ENCODE results near the gene SPINT3. TPM values are rescaled to one million over a fixed set of nuclear protein-coding genes. Genes with fewer than 3 reads are reported as not detected.
"Not testable (repeated sequence)": the region's sequence is repeated elsewhere in the genome, so short reads cannot be mapped to it uniquely, and the experiment has no call there.

Gene SPINT3
- total and polyA plus RNA-seq, 2 experiments from 2014 or later: not detected

DNA sequence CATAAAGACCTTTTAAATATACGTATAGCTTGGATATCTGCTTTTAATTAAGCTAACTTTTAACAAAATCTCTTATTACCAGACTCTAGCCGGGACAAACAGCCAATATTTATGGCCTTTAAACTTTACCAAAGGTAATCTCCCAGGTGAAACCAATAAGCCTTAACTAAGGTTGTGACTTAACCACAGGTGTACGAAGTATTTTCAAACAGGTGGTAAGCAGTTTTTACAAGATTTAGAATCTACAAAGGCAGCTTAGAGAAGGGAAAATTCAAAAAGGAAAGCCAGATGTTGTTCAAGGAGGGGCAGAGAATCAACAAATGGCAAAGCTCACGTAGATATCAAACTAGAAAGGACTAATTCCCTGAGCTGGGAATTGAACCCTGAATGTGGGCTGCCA, 30.0 kb downstream of the SPINT3 start:
- Histone ChIP-seq H3K4me1 (ENCODE audit: insufficient read depth) (0 out of 2 replicates have a peak, but pooled peaks cover 2% of the 10 kb centered on the region), H3K36me3 (ENCODE audit: low read depth) (no peaks in the 10 kb centered on the region), H2AFZ (no peak overlapping the region), H3K4me3 (no peak overlapping the region), H3K9me3 (ENCODE audit: low read depth) (no peaks in the 10 kb centered on the region), H3K27ac (no peak overlapping the region), H3F3A (ENCODE audit: insufficient read depth) (no peaks in the 10 kb centered on the region), H3K4me2 (ENCODE audit: unreplicated experiment) (no peak overlapping the region), H3K9me2 (ENCODE audit: insufficient read depth) (no peaks in the 10 kb centered on the region), H3K79me2 (ENCODE audit: insufficient read depth) (no peaks in the 10 kb centered on the region), H4K20me1 (ENCODE audit: insufficient read depth) (no peaks in the 10 kb centered on the region), H3K9ac (no peak overlapping the region), H3K27me3 (replicated peaks; ENCODE audit: insufficient read depth) (peaks cover 45% of the 10 kb centered on the region)
- TF ChIP-seq EZH2 (IDR thresholded peaks at IDR 0.05; ENCODE audit: insufficient read depth, poor library complexity, severe bottlenecking): no peak
- TF ChIP-seq EZH2phosphoT487 (IDR thresholded peaks at IDR 0.05; ENCODE audit: insufficient read depth, low read depth): no peak
- no peak for DNase-seq
- 22 to 26% methylated on average over 4 of the region's 4 CpGs for WGBS, 2 experiments (ENCODE audit: low coverage in 1 of 2, low lambda C conversion rate in 2 of 2, missing lambda C conversion rate in 2 of 2)
- in situ Hi-C loops (cut with MboI): loop anchor here (25.0 kb wide), 1 partner anchor 348 kb away; no protein-coding TSS in a partner anchor

DNA sequence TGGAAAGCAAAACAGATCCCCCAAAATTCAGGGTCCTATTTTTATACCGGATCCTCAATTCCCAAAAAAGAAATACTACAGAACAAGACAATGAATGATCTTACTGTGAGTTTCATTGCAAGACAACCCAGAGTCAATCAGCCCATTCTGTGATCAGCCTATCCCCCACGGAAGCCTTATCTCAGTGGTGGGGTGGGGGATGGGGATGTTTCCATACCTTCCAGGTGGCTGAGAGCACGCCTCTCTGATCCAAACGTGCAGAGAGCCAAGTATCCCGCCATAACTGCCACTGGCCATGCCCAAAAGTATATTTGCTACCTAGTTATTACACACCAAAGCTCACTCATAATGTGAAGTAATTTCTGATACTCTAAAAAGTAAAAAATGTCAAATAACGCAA, 30.7 kb downstream of the SPINT3 start:
- no peak overlapping the region for H3K4me3 ChIP-seq
- H3K9me2 ChIP-seq (ENCODE audit: insufficient read depth): no peaks in the 10 kb centered on the region
- H3K4me2 ChIP-seq (ENCODE audit: unreplicated experiment): no peak overlapping the region
- H4K20me1 ChIP-seq (ENCODE audit: insufficient read depth): no peaks in the 10 kb centered on the region
- in situ Hi-C loops (cut with MboI): loop anchor here (25.0 kb wide), 1 partner anchor 347 kb away; no protein-coding TSS in a partner anchor
- no peaks in the 10 kb centered on the region for H3K36me3 ChIP-seq (ENCODE audit: low read depth)
- no peaks in the 10 kb centered on the region for H3K79me2 ChIP-seq (ENCODE audit: insufficient read depth)
- H3K9ac ChIP-seq: no peak overlapping the region
- H3K27ac ChIP-seq: no peak overlapping the region
- 25 to 27% methylated on average over 6 of the region's 6 CpGs for WGBS, 2 experiments (ENCODE audit: low coverage in 1 of 2, low lambda C conversion rate in 2 of 2, missing lambda C conversion rate in 2 of 2)
- no peak for DNase-seq
- no peaks in the 10 kb centered on the region for H3F3A ChIP-seq (ENCODE audit: insufficient read depth)
- 0 out of 2 replicates have a peak, but pooled peaks cover 2% of the 10 kb centered on the region for H3K4me1 ChIP-seq (ENCODE audit: insufficient read depth)
- H3K27me3 ChIP-seq (replicated peaks; ENCODE audit: insufficient read depth): peaks cover 45% of the 10 kb centered on the region
- H3K9me3 ChIP-seq (ENCODE audit: low read depth): no peaks in the 10 kb centered on the region
- TF ChIP-seq EZH2phosphoT487 (IDR thresholded peaks at IDR 0.05; ENCODE audit: insufficient read depth, low read depth) (no peak), EZH2 (IDR thresholded peaks at IDR 0.05; ENCODE audit: insufficient read depth, poor library complexity, severe bottlenecking) (no peak)
- H2AFZ ChIP-seq: no peak overlapping the region

DNA sequence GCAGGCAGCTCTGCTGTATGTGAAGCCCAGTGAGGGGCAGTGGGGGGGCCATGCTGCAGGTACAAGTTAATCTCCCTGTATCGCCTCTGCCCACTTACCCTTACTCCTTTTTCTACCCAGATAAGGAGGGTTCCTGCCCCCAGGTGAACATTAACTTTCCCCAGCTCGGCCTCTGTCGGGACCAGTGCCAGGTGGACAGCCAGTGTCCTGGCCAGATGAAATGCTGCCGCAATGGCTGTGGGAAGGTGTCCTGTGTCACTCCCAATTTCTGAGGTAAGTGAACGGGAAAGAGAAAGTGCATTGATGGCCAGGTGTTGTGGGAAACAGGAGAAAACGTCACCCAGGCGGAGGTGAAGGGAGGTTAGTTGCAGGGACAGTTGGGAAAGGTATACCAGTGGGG, 35.6 kb downstream of the SPINT3 start:
- in situ Hi-C loops (cut with MboI): loop anchor here (25.0 kb wide), 1 partner anchor 343 kb away; no protein-coding TSS in a partner anchor

DNA sequence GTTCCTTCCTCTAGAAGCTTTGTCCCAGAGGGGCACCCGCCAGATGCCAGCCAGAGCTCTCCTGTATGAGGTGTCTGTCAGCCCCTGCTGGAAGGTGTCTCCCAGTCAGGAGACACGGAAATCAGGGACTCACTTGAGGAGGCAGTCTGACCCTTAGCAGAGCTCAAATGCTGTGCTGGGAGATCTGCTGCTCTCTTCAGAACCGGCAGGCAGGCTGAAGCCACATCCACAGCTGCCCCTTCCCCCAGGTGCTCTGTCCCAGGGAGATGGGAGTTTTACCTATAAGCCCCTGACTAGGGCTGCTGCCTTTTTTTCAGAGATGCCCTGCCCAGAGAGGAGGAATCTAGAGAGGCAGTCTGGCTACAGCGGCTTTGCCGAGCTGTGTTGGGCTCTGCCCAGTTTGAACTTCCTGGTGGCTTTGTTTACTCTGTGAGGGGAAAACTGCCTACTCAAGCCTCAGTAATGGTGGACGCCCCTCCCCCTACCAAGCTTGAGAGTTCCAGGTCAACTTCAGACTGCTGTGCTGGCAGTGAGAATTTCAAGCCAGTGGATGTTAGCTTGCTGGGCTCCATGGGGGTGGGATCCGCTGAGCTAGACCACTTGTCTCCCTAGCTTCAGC, 37.8 kb downstream of the SPINT3 start:
- not testable (repeated sequence) for H3K9me3 ChIP-seq (ENCODE audit: low read depth); H3K27ac ChIP-seq; H3K4me3 ChIP-seq; H3K36me3 ChIP-seq (ENCODE audit: low read depth); H3F3A ChIP-seq (ENCODE audit: insufficient read depth); H4K20me1 ChIP-seq (ENCODE audit: insufficient read depth); H3K9ac ChIP-seq; H2AFZ ChIP-seq; H3K4me1 ChIP-seq (ENCODE audit: insufficient read depth); H3K79me2 ChIP-seq (ENCODE audit: insufficient read depth); DNase-seq; H3K9me2 ChIP-seq (ENCODE audit: insufficient read depth); H3K4me2 ChIP-seq (ENCODE audit: unreplicated experiment)
- in situ Hi-C loops (cut with MboI): loop anchor here (25.0 kb wide), 1 partner anchor 340 kb away; no protein-coding TSS in a partner anchor
- WGBS, 2 experiments (ENCODE audit: low coverage in 1 of 2, low lambda C conversion rate in 2 of 2, missing lambda C conversion rate in 2 of 2): 52 to 61% methylated on average over 7 of the region's 7 CpGs
- H3K27me3 ChIP-seq (replicated peaks; ENCODE audit: insufficient read depth): peaks cover 13% of the 10 kb centered on the region; the same call in 1 of the 2 replicates

More for the DNA sequence above, 35.6 kb downstream of the SPINT3 start:
- no peaks in the 10 kb centered on the region for H3K36me3 ChIP-seq (ENCODE audit: low read depth)
- no peak overlapping the region for H3K27ac ChIP-seq
- no peak overlapping the region for H3K4me2 ChIP-seq (ENCODE audit: unreplicated experiment)
- H3K4me1 ChIP-seq (ENCODE audit: insufficient read depth): no peaks in the 10 kb centered on the region
- no peaks in the 10 kb centered on the region for H3K9me3 ChIP-seq (ENCODE audit: low read depth)
- H3K9ac ChIP-seq: no peak overlapping the region
- TF ChIP-seq EZH2 (IDR thresholded peaks at IDR 0.05; ENCODE audit: insufficient read depth, poor library complexity, severe bottlenecking) (no peak), EZH2phosphoT487 (IDR thresholded peaks at IDR 0.05; ENCODE audit: insufficient read depth, low read depth) (no peak)
- H4K20me1 ChIP-seq (ENCODE audit: insufficient read depth): no peaks in the 10 kb centered on the region
- no peak overlapping the region for H2AFZ ChIP-seq
- peaks cover 23% of the 10 kb centered on the region for H3K27me3 ChIP-seq (replicated peaks; ENCODE audit: insufficient read depth)
- no peaks in the 10 kb centered on the region for H3F3A ChIP-seq (ENCODE audit: insufficient read depth)
- no peak overlapping the region for H3K4me3 ChIP-seq
- H3K79me2 ChIP-seq (ENCODE audit: insufficient read depth): no peaks in the 10 kb centered on the region
- 51 to 54% methylated on average over 7 of the region's 7 CpGs for WGBS, 2 experiments (ENCODE audit: low coverage in 1 of 2, low lambda C conversion rate in 2 of 2, missing lambda C conversion rate in 2 of 2)
- DNase-seq: no peak
- no peaks in the 10 kb centered on the region for H3K9me2 ChIP-seq (ENCODE audit: insufficient read depth)

DNA sequence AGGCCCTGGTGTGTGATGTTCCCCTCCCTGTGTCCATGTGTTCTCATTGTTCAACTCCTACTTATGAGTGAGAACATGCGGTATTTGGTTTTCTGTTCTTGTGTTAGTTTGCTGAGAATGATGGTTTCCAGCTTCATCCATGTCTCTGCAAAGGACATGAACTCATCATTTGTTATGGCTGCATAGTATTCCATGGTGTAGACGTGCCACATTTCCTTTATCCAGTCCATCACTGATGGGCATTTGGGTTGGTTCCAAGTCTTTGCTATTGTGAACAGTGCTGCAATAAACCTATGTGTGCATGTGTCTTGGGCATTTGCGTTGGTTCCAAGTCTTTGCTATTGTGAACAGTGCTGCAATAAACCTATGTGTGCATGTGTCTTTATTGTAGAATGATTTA, 43.1 kb downstream of the SPINT3 start:
- not testable (repeated sequence) for H3K9me3 ChIP-seq (ENCODE audit: low read depth); H3K9ac ChIP-seq; H3K4me1 ChIP-seq (ENCODE audit: insufficient read depth); H3K4me3 ChIP-seq; H3K79me2 ChIP-seq (ENCODE audit: insufficient read depth); H2AFZ ChIP-seq; H3K4me2 ChIP-seq (ENCODE audit: unreplicated experiment); H3K36me3 ChIP-seq (ENCODE audit: low read depth); H4K20me1 ChIP-seq (ENCODE audit: insufficient read depth); DNase-seq; H3K27ac ChIP-seq; H3F3A ChIP-seq (ENCODE audit: insufficient read depth); H3K9me2 ChIP-seq (ENCODE audit: insufficient read depth)
- H3K27me3 ChIP-seq (replicated peaks; ENCODE audit: insufficient read depth): peaks cover 51% of the 10 kb centered on the region
- WGBS, 2 experiments (ENCODE audit: low coverage in 1 of 2, low lambda C conversion rate in 2 of 2, missing lambda C conversion rate in 2 of 2): 5 to 28% methylated on average over 2 to 3 of the region's 3 CpGs
- in situ Hi-C loops (cut with MboI): loop anchor here (25.0 kb wide), 1 partner anchor 290 kb away; no protein-coding TSS in a partner anchor

Data from GM23248 (cell line).